Measurements from ENCODE around the gene PPP1R14B. TPM values are rescaled to one million over a fixed set of nuclear protein-coding genes. Genes with fewer than 3 reads are reported as not detected.

The PPP1R14B gene
- total RNA-seq, 1 experiment from 2014 or later = 1,496 TPM

DNA sequence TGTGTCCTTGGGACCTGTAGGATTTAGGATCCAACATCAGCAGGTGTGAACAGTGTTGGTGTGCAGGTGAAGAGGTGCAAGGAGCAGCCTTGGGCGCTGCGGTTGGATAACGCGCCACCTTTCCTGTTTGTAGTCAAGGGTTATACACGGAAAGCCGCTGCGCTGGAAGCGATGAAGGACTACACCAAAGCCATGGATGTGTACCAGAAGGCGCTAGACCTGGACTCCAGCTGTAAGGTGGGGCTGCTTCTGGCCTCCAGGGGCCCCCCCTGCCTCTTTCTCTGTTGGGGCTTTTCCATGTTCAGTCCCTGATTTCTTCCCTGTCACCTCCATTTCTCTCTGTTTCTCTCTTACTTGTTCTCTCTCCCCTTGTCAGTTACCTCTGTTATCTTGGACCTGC, 43.8 kb downstream of the PPP1R14B start:
- H3K27me3 ChIP-seq (ENCODE audit: low read length) = no peaks in the 10 kb centered on the region
- no peak overlapping the region for H3K4me2 ChIP-seq (ENCODE audit: low read length)
- H3K36me3 ChIP-seq (ENCODE audit: low read depth, low read length) = peaks cover 77% of the 10 kb centered on the region
- H3K9ac ChIP-seq (ENCODE audit: low read length) = no peak overlapping the region
- 0 out of 2 replicates have a peak, but pooled peaks cover 3% of the 10 kb centered on the region for H3K4me1 ChIP-seq (ENCODE audit: insufficient read depth, low read length)
- peaks cover 7% of the 10 kb centered on the region; the same call in 1 of the 2 replicates for H4K20me1 ChIP-seq (ENCODE audit: low read length)
- no peak overlapping the region for H3K4me3 ChIP-seq (ENCODE audit: low read length)
- intact Hi-C loops (cut with micrococcal nuclease) = no loop called here
- H3K79me2 ChIP-seq (ENCODE audit: low read length) = peaks cover 9% of the 10 kb centered on the region; the same call in 1 of the 2 replicates
- H3K27ac ChIP-seq (ENCODE audit: low read length) = no peak overlapping the region
- H3F3A ChIP-seq (ENCODE audit: low read length, unreplicated experiment) = peaks cover 4% of the 10 kb centered on the region
- POLR2A ChIA-PET (ENCODE audit: unreplicated experiment) = interaction anchor here (0.6 kb wide), 1 partner anchor 38 kb away, joined by 4 read pairs; no protein-coding TSS in a partner anchor
- no peak overlapping the region for H2AFZ ChIP-seq (ENCODE audit: low read length)
- CTCF ChIA-PET = no interaction called here
- BruUV-seq (replicated peaks) = no TSS peak
- TF ChIP-seq EZH2 (IDR thresholded peaks at IDR 0.05; ENCODE audit: low read length, unreplicated experiment) = no peak
- TF ChIP-seq, protein P1, sequence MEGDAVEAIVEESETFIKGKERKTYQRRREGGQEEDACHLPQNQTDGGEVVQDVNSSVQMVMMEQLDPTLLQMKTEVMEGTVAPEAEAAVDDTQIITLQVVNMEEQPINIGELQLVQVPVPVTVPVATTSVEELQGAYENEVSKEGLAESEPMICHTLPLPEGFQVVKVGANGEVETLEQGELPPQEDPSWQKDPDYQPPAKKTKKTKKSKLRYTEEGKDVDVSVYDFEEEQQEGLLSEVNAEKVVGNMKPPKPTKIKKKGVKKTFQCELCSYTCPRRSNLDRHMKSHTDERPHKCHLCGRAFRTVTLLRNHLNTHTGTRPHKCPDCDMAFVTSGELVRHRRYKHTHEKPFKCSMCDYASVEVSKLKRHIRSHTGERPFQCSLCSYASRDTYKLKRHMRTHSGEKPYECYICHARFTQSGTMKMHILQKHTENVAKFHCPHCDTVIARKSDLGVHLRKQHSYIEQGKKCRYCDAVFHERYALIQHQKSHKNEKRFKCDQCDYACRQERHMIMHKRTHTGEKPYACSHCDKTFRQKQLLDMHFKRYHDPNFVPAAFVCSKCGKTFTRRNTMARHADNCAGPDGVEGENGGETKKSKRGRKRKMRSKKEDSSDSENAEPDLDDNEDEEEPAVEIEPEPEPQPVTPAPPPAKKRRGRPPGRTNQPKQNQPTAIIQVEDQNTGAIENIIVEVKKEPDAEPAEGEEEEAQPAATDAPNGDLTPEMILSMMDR (conservative IDR thresholded peaks at IDR 0.05; ENCODE audit: low read depth, low read length) = no peak
- no peak for TF ChIP-seq EZH2phosphoT487 (IDR thresholded peaks at IDR 0.05; ENCODE audit: borderline replicate concordance, low read length)
- no peaks in the 10 kb centered on the region for H3K9me2 ChIP-seq (replicated peaks; ENCODE audit: low read length)
- ATAC-seq = no peak
- no peaks in the 10 kb centered on the region for H3K9me3 ChIP-seq (ENCODE audit: low read length)
- DNase-seq = no peak

DNA sequence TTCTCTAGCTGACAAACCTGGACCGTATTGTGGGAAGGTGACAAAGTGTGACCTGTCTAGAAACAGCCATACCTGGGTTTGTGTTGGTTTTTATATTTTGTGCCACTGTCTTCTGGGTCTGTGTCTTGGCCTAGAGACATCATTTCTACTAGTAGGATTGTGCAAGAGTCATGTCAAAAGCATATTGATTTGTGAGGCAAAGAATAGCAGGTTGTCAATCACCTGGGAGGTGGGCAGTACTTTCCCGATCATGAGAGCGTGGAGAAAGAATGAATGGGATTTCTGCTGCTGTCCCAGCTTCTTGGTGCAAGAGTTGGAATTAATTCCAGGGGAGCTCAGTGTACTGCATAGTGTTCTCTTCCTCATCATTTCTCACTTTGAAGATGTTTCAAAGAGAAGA, 45.2 kb downstream of the PPP1R14B start:
- Histone ChIP-seq H2AFZ (ENCODE audit: low read length) (no peak overlapping the region), H3F3A (ENCODE audit: low read length, unreplicated experiment) (peaks cover 4% of the 10 kb centered on the region), H3K79me2 (ENCODE audit: low read length) (peaks cover 9% of the 10 kb centered on the region; the same call in 1 of the 2 replicates), H3K9ac (ENCODE audit: low read length) (no peak overlapping the region), H3K4me1 (ENCODE audit: insufficient read depth, low read length) (0 out of 2 replicates have a peak, but pooled peaks cover 3% of the 10 kb centered on the region), H3K27ac (ENCODE audit: low read length) (no peak overlapping the region), H3K27me3 (ENCODE audit: low read length) (no peaks in the 10 kb centered on the region), H4K20me1 (ENCODE audit: low read length) (peaks cover 7% of the 10 kb centered on the region; the same call in 1 of the 2 replicates), H3K4me2 (ENCODE audit: low read length) (no peak overlapping the region), H3K9me2 (replicated peaks; ENCODE audit: low read length) (no peaks in the 10 kb centered on the region), H3K36me3 (ENCODE audit: low read depth, low read length) (peaks cover 84% of the 10 kb centered on the region), H3K9me3 (ENCODE audit: low read length) (no peaks in the 10 kb centered on the region), H3K4me3 (ENCODE audit: low read length) (no peak overlapping the region)
- ATAC-seq (no peak), DNase-seq (no peak)
- no peak for TF ChIP-seq EZH2phosphoT487 (IDR thresholded peaks at IDR 0.05; ENCODE audit: borderline replicate concordance, low read length)
- intact Hi-C loops (cut with micrococcal nuclease) = no loop called here
- BruUV-seq (replicated peaks) = no TSS peak
- ChIA-PET CTCF (no interaction called here), POLR2A (ENCODE audit: unreplicated experiment) (interaction anchor here (0.5 kb wide), 1 partner anchor 546 kb away, joined by 3 read pairs; no protein-coding TSS in a partner anchor)

DNA sequence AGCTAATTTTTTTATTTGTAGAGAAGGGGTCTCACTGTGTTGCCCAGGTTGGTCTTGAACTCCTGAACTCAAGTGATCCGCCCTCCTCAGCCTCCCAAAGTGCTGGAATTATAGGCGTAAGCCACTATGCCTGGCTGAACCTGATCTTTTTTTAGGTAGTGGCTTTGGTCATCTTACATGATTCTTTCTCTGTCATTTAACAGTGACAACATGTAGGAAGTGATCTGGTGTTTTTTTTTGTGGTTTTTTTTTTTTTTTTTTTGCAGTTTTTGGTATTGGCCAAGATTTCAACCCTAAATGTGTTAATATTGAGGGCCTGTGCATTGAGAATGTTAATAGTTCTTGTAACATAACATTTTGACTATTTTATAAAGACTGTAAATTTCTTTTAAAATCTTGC, 48.2 kb downstream of the PPP1R14B start:
- Histone ChIP-seq H4K20me1 (ENCODE audit: low read length) (peaks cover 6% of the 10 kb centered on the region; the same call in 1 of the 2 replicates), H3K9me2 (replicated peaks; ENCODE audit: low read length) (no peaks in the 10 kb centered on the region), H3K9me3 (ENCODE audit: low read length) (no peaks in the 10 kb centered on the region), H2AFZ (ENCODE audit: low read length) (no peak overlapping the region), H3K4me3 (ENCODE audit: low read length) (no peak overlapping the region), H3K4me2 (ENCODE audit: low read length) (no peak overlapping the region), H3K36me3 (ENCODE audit: low read depth, low read length) (peaks cover 87% of the 10 kb centered on the region), H3K4me1 (ENCODE audit: insufficient read depth, low read length) (no peaks in the 10 kb centered on the region), H3K27me3 (ENCODE audit: low read length) (no peaks in the 10 kb centered on the region), H3K27ac (ENCODE audit: low read length) (no peak overlapping the region), H3K9ac (ENCODE audit: low read length) (no peak overlapping the region), H3F3A (ENCODE audit: low read length, unreplicated experiment) (peaks cover 4% of the 10 kb centered on the region), H3K79me2 (ENCODE audit: low read length) (peaks cover 18% of the 10 kb centered on the region; the same call in 1 of the 2 replicates)
- DNase-seq = no peak
- intact Hi-C loops (cut with micrococcal nuclease) = no loop called here
- CTCF ChIA-PET = no interaction called here
- no TSS peak for BruUV-seq (replicated peaks)
- POLR2A ChIA-PET (ENCODE audit: unreplicated experiment) = no interaction called here
- no peak for TF ChIP-seq EZH2 (IDR thresholded peaks at IDR 0.05; ENCODE audit: low read length, unreplicated experiment)
- TF ChIP-seq EZH2phosphoT487 (IDR thresholded peaks at IDR 0.05; ENCODE audit: borderline replicate concordance, low read length) = no peak
- TF ChIP-seq, protein P1 (conservative IDR thresholded peaks at IDR 0.05; ENCODE audit: low read depth, low read length) = no peak
- no peak for ATAC-seq
